Measurements from ENCODE around the gene TSFM. TPM values are rescaled to one million over a fixed set of nuclear protein-coding genes. Genes with fewer than 3 reads are reported as not detected.
A peak's percentile ranks its signal among the peaks of the same experiment; 100 is the strongest.

Gene TSFM
- total and polyA plus RNA-seq, 2 of the 13 experiments (the other 11 are each of a cell fraction or from before 2014, with no cell fraction given), result 29.8 to 68.3 TPM

GRCh38 chr12:57813971-57814772 lies 31.6 kb downstream of the TSFM start (continued):
- peak; percentile 73 for TF ChIP-seq ZNF263 (CRISPR knock-in tag; IDR thresholded peaks at IDR 0.05)
- TF ChIP-seq ZNF143 (CRISPR knock-in tag; IDR thresholded peaks at IDR 0.05), result no peak
- no peak for TF ChIP-seq IRF9 (CRISPR knock-in tag; IDR thresholded peaks at IDR 0.05; ENCODE audit: borderline replicate concordance)
- TF ChIP-seq DR1 (CRISPR knock-in tag; IDR thresholded peaks at IDR 0.05), result no peak
- peak; percentile 65 for TF ChIP-seq FOXA3 (CRISPR knock-in tag; IDR thresholded peaks at IDR 0.05)
- TF ChIP-seq ZNF329 (CRISPR knock-in tag; IDR thresholded peaks at IDR 0.05; ENCODE audit: low read depth), result no peak
- no peak for TF ChIP-seq POGK (CRISPR knock-in tag; conservative IDR thresholded peaks at IDR 0.05)
- TF ChIP-seq, protein P1, sequence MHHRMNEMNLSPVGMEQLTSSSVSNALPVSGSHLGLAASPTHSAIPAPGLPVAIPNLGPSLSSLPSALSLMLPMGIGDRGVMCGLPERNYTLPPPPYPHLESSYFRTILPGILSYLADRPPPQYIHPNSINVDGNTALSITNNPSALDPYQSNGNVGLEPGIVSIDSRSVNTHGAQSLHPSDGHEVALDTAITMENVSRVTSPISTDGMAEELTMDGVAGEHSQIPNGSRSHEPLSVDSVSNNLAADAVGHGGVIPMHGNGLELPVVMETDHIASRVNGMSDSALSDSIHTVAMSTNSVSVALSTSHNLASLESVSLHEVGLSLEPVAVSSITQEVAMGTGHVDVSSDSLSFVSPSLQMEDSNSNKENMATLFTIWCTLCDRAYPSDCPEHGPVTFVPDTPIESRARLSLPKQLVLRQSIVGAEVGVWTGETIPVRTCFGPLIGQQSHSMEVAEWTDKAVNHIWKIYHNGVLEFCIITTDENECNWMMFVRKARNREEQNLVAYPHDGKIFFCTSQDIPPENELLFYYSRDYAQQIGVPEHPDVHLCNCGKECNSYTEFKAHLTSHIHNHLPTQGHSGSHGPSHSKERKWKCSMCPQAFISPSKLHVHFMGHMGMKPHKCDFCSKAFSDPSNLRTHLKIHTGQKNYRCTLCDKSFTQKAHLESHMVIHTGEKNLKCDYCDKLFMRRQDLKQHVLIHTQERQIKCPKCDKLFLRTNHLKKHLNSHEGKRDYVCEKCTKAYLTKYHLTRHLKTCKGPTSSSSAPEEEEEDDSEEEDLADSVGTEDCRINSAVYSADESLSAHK (CRISPR knock-in tag; IDR thresholded peaks at IDR 0.05; ENCODE audit: borderline replicate concordance), result no peak
- no peak for TF ChIP-seq DNMT1 (CRISPR knock-in tag; IDR thresholded peaks at IDR 0.05)
- no peak for TF ChIP-seq FOXC1 (CRISPR knock-in tag; IDR thresholded peaks at IDR 0.05; ENCODE audit: borderline replicate concordance)
- no peak for TF ChIP-seq PAWR (CRISPR knock-in tag; IDR thresholded peaks at IDR 0.05; ENCODE audit: borderline replicate concordance)
- TF ChIP-seq ZNF749 (CRISPR knock-in tag; IDR thresholded peaks at IDR 0.05; ENCODE audit: borderline replicate concordance), result no peak
- peak; percentile 52; the same call in 1 of the 2 replicates for TF ChIP-seq ARID4A (CRISPR knock-in tag; IDR thresholded peaks at IDR 0.05; ENCODE audit: borderline replicate concordance)
- no peak for TF ChIP-seq ATF7-NPFF (CRISPR knock-in tag; IDR thresholded peaks at IDR 0.05; ENCODE audit: low read depth)
- no peak for TF ChIP-seq KLF15 (CRISPR knock-in tag; IDR thresholded peaks at IDR 0.05; ENCODE audit: borderline replicate concordance)
- 0 out of 2 replicates have a peak, but pooled peaks have one; percentile 38 for TF ChIP-seq MIXL1 (CRISPR knock-in tag; IDR thresholded peaks at IDR 0.05)
- no peak for TF ChIP-seq JUN (CRISPR knock-in tag; IDR thresholded peaks at IDR 0.05)
- no peak for TF ChIP-seq ZNF260 (CRISPR knock-in tag; IDR thresholded peaks at IDR 0.05; ENCODE audit: borderline replicate concordance, low read depth)
- no peak for TF ChIP-seq HNRNPLL (IDR thresholded peaks at IDR 0.05; ENCODE audit: low read depth, low read length, poor library complexity, severe bottlenecking)
